ENCODE data around the gene IQSEC1. TPM values are rescaled to one million over a fixed set of nuclear protein-coding genes. Genes with fewer than 3 reads are reported as not detected.

IQSEC1 gene
- total and polyA plus RNA-seq, 2 donors (not counting 3 experiments of a cell fraction or from before 2014, with no cell fraction given): 5.2 to 18.0 TPM

DNA sequence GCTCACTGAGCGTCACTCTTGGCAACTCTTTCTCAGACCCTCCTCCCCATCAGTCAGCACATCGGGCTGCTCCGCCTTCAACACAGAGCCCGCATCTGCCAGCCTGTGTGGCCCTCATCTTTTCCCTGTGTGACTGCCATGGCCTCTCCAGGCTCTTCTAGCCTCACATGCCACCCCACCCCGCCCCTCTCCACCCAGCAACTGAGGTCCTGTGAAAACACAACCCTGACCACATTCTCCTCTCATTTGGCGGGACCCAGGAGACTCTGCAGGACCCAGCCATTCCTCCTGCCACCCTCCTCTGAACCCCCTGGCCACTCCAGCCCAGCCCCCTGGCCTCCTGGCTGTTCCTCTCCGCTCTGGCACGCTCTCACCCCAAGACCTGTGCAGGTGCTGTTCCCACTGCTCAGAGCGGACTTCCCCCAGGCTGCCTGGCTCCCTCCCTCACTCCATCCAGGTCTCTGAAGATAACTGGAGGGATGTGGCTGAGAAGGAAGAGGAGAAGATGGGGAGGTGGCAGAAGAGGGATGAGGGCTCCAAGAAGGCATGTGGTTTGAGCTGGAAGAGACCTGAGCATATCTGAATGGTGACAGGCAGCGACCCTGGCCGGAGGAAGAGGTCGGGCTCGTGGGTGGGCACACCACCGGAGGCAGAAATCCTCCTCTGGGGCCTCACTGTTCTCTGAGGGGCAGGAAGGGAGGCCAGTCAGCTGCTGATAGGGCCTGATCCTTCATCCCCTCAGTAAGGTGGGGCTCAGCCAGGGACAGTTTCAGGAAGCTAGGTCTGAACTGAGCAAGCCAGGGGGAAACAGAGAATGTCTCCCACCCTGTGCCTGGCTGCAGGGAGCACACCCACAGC, 120.7 kb downstream of the IQSEC1 start:
- BruUV-seq (replicated peaks): no TSS peak

More for the DNA sequence above, 120.7 kb downstream of the IQSEC1 start:
- Histone ChIP-seq H3K9ac (replicated peaks; ENCODE audit: extremely low read depth, insufficient read depth, low read length) (no peak overlapping the region), H3K27me3 (ENCODE audit: control insufficient read depth in 2 of 2, insufficient read depth in 2 of 2, low read length in 2 of 2) (no peaks in the 10 kb centered on the region), H2AFZ (ENCODE audit: low read depth, low read length) (no peak overlapping the region), H3K79me2 (ENCODE audit: control insufficient read depth, insufficient read depth, low read length) (no peaks in the 10 kb centered on the region), H3K9me1 (replicated peaks; ENCODE audit: control insufficient read depth, extremely low read depth, insufficient read depth, low read length) (no peaks in the 10 kb centered on the region), H4K20me1 (replicated peaks; ENCODE audit: control insufficient read depth, extremely low read depth, insufficient read depth, low read length) (no peaks in the 10 kb centered on the region), H3K4me2 (ENCODE audit: insufficient read depth, low read length) (no peak overlapping the region), H3K9me3 (replicated peaks; ENCODE audit: control insufficient read depth, insufficient read depth, low read length) (no peaks in the 10 kb centered on the region), H3K4me1 (ENCODE audit: control insufficient read depth, extremely low read depth, insufficient read depth, low read length) (peaks cover 22% of the 10 kb centered on the region), H3K27ac (ENCODE audit: insufficient read depth, low read depth, low read length) (no peak overlapping the region), H3K4me3 (replicated peaks in 1 of 3; ENCODE audit: insufficient read depth in 1 of 3, low read depth in 1 of 3, low read length in 3 of 3) (no peak overlapping the region), H3K36me3 (ENCODE audit: control insufficient read depth in 2 of 2, extremely low read depth in 1 of 2, insufficient read depth in 2 of 2, low read length in 2 of 2) (no peaks in the 10 kb centered on the region)
- ChIA-PET CTCF (no interaction called here), POLR2A (no interaction called here)
- TF ChIP-seq POLR2AphosphoS5 (IDR thresholded peaks at IDR 0.05; ENCODE audit: insufficient read depth, low read depth, low read length) (no peak), FOS (IDR thresholded peaks at IDR 0.05; ENCODE audit: borderline replicate concordance, insufficient read depth, low read length) (no peak), EZH2 (IDR thresholded peaks at IDR 0.05; ENCODE audit: borderline replicate concordance, low read depth, low read length, severe bottlenecking) (no peak), CTCF (IDR thresholded peaks at IDR 0.05; ENCODE audit: extremely low read depth in 1 of 2, insufficient read depth in 1 of 2, low read depth in 1 of 2, low read length in 2 of 2) (no peak), MYC (IDR thresholded peaks at IDR 0.05; ENCODE audit: low read depth, low read length) (no peak), JUN (IDR thresholded peaks at IDR 0.05; ENCODE audit: borderline replicate concordance, insufficient read depth, insufficient read length, low read depth) (no peak), MAX (IDR thresholded peaks at IDR 0.05; ENCODE audit: insufficient read depth, insufficient read length) (no peak), GATA2 (IDR thresholded peaks at IDR 0.05; ENCODE audit: insufficient read depth, insufficient read length, low read depth, low read length) (no peak), POLR2A (IDR thresholded peaks at IDR 0.05; ENCODE audit: low read depth, low read length) (no peak)
- dilution Hi-C loops (cut with MboI; ENCODE audit: extremely low pct_ligation_motif_present, low sequenced_read_pairs) (no loop called here), intact Hi-C loops (cut with micrococcal nuclease) (no loop called here)
- no peak for FAIRE-seq
- no peak for DNase-seq (ENCODE audit: low read depth, low spot score)
